ENCODE data around the gene LRRC8D. TPM values are rescaled to one million over a fixed set of nuclear protein-coding genes. Genes with fewer than 3 reads are reported as not detected.

LRRC8D gene
- total RNA-seq, 2 donors from 2014 or later = 7.6 to 13.0 TPM

DNA sequence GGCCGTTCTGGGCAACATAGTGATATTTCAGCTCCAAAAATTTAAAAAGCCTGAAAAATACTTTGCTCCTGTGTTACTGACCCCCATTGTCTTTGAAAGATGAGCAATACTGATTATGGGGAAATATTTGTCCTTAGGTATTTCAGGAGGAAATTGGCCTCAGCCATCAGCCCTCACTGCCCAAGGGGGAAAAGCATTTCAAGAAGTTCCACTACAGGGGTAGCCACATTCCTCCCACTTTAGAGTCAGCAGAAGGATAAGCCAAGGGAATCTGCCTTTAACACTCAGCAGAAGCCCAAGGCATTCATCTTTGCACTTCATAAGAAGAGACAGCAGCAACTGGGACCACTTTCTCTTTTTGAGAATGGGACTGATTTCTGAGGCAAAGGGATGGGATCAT, 133.6 kb downstream of the LRRC8D start:
- Histone ChIP-seq H3K4me1 (peaks cover 12% of the 10 kb centered on the region), H3K4me3 (no peak overlapping the region), H3K27me3 (no peaks in the 10 kb centered on the region), H3K27ac (no peak overlapping the region), H3K36me3 (replicated peaks in 1 of 2; ENCODE audit: insufficient read depth in 1 of 2, low read depth in 2 of 2) (no peaks in the 10 kb centered on the region), H3K9me3 (no peaks in the 10 kb centered on the region)
- DNase-seq = no peak
- ATAC-seq = no peak
- intact Hi-C loops (cut with DNase I) = no loop called here
- 94 to 100% methylated on average over 1 of the region's 1 CpG for WGBS, 2 donors
- no peak for TF ChIP-seq POLR2A (IDR thresholded peaks at IDR 0.05)
- TF ChIP-seq, protein P1, sequence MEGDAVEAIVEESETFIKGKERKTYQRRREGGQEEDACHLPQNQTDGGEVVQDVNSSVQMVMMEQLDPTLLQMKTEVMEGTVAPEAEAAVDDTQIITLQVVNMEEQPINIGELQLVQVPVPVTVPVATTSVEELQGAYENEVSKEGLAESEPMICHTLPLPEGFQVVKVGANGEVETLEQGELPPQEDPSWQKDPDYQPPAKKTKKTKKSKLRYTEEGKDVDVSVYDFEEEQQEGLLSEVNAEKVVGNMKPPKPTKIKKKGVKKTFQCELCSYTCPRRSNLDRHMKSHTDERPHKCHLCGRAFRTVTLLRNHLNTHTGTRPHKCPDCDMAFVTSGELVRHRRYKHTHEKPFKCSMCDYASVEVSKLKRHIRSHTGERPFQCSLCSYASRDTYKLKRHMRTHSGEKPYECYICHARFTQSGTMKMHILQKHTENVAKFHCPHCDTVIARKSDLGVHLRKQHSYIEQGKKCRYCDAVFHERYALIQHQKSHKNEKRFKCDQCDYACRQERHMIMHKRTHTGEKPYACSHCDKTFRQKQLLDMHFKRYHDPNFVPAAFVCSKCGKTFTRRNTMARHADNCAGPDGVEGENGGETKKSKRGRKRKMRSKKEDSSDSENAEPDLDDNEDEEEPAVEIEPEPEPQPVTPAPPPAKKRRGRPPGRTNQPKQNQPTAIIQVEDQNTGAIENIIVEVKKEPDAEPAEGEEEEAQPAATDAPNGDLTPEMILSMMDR (IDR thresholded peaks at IDR 0.05) = no peak

DNA sequence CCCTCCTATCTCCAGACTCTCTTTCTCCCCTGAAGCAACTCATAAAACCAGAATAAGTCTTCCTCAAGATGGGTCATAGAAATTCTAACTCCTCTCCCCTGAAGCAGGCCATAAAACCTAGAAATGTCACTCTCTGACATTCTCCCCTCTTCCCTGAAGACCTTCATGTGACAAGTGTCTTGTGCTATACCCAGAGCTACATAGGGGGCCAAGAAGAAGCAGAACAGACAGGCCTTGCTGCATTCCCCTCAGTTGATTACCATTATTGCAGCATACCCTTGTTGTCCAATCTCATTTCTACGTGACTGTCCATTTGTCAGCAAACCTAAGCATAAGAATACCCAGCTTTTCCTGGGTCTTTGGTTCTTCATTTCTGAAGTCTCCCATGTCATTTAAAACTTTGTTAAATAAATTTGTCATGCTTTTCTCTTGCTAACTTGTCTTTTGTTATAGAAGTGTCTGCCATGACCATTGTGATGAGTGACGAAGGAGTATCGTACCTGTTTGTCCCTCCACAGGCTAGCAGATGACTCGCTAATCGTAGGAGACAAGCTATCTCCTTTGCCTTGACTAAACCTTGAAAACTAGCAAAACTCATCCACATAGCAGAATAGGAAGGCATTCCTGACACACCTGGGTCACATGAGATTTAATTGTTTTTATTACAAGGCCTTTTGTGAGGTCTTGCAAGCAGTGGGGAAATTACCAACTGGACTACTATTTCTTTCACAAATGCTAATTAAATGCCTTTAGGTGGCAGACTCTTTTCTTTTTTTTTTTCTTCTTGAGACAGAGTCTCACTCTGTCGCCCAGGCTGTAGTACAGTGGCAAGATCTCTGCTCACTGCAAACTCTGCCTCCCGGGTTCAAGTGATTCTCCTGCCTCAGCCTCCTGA, 134.7 kb downstream of the LRRC8D start:
- H3K27me3 ChIP-seq = no peaks in the 10 kb centered on the region
- TF ChIP-seq, protein P1 (IDR thresholded peaks at IDR 0.05) = no peak
- no peak for TF ChIP-seq POLR2A (IDR thresholded peaks at IDR 0.05)
- H3K36me3 ChIP-seq (replicated peaks in 1 of 2; ENCODE audit: insufficient read depth in 1 of 2, low read depth in 2 of 2) = no peaks in the 10 kb centered on the region
- H3K9me3 ChIP-seq = no peaks in the 10 kb centered on the region
- peaks cover 2% of the 10 kb centered on the region for H3K4me1 ChIP-seq
- 94 to 96% methylated on average over 7 of the region's 7 CpGs for WGBS, 2 donors
- H3K4me3 ChIP-seq = no peak overlapping the region
- intact Hi-C loops (cut with DNase I) = no loop called here
- no peak overlapping the region for H3K27ac ChIP-seq
- DNase-seq = no peak
- ATAC-seq = no peak

DNA sequence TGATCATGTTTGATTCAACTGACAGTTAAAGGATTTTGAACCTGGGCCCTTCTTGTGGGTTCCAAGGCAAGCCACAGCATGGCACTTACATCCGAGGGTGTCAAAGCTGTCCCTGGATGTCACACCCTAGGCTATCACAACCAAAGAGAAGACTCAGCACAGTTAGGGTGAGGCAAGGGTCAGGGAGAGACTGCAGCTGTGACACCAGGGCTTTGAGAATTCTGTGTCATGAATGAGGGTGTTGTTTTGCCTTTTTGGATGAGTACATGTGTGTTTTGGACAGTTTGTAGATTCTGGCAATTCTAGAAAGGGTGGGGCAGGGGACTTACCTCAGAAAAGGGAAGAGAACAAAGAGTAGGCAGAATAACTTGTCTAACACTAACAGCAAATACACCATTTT, 136.3 kb downstream of the LRRC8D start:
- WGBS, 2 donors = 56 to 65% methylated on average over 1 of the region's 1 CpG
- no peak for DNase-seq
- no peak for TF ChIP-seq POLR2A (IDR thresholded peaks at IDR 0.05)
- TF ChIP-seq, protein P1 (IDR thresholded peaks at IDR 0.05) = no peak
- no peak overlapping the region for H3K27ac ChIP-seq
- H3K27me3 ChIP-seq = no peaks in the 10 kb centered on the region
- no peak overlapping the region for H3K4me3 ChIP-seq
- H3K4me1 ChIP-seq = no peaks in the 10 kb centered on the region
- H3K9me3 ChIP-seq = no peaks in the 10 kb centered on the region
- no peak for ATAC-seq
- no peaks in the 10 kb centered on the region for H3K36me3 ChIP-seq (replicated peaks in 1 of 2; ENCODE audit: insufficient read depth in 1 of 2, low read depth in 2 of 2)
- intact Hi-C loops (cut with DNase I) = no loop called here

DNA sequence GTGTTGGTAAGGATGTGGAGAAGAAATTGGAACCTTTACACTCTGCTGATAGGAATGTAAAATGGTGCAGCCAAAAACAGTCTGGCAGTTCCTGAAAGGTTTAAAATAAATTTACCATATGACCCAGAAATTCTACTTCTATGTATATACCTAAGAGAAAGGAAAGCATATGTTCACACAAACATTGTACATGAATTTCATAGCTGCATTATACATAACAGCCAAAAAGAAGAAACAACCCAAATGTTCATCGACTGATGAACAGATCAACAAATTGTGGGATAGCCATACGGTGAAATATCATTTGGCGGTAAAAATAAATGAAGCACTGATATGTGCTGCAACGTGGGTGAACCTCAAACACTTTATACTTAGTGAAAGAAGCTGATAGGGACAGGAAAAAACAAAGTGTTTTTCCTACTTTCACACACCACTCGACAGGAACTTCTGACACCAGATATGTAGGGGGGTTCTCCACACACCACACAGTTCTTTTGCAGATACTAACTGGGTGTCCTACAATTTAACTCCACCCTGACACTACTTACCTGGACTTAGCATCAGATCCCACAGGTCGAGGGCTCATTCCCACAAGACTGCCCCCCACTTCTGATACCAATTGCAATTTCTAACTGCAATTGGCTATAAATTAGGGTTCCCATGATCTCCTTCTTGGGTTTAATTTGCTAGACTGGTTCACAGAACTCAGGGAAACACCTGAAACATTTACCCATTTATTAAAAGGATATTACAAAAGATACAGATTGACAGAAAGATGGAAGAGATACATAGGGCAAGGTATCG, 138.2 kb downstream of the LRRC8D start:
- Histone ChIP-seq H3K9me3 (no peaks in the 10 kb centered on the region), H3K4me3 (no peak overlapping the region), H3K27me3 (no peaks in the 10 kb centered on the region), H3K36me3 (replicated peaks in 1 of 2; ENCODE audit: insufficient read depth in 1 of 2, low read depth in 2 of 2) (no peaks in the 10 kb centered on the region), H3K27ac (no peak overlapping the region), H3K4me1 (no peaks in the 10 kb centered on the region)
- DNase-seq (no peak), ATAC-seq (no peak)
- TF ChIP-seq, protein P1 (IDR thresholded peaks at IDR 0.05) = no peak
- no peak for TF ChIP-seq POLR2A (IDR thresholded peaks at IDR 0.05)
- intact Hi-C loops (cut with DNase I) = no loop called here
- WGBS, 2 donors = 91 to 94% methylated on average over 7 of the region's 7 CpGs
